Measurements from ENCODE around the gene CC2D1A.

DNA sequence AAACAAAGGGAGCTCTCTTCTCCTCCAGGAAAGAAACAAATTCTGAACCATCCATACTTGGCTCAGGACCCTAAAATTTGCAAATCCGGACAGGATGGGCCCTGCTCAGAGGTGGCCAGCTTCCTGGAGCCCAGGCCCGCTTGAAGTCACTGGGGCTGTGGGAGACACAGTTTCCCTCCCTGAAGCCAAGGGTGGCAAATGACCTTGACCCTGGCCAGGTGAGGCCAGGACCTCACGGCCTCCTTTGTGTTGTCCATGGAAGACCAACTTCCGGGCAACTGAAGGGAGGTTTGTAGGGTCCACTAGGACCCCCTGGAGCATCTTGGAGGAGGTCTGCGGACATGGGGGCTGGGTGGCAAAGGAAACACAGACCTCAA is 23.6 kb upstream of the CC2D1A start:
- TF ChIP-seq TAF1 (IDR thresholded peaks at IDR 0.05; ENCODE audit: low read depth, low read length) (no peak), POLR2A (IDR thresholded peaks at IDR 0.05; ENCODE audit: low read depth, low read length) (no peak), SPI1 (IDR thresholded peaks at IDR 0.05; ENCODE audit: low read depth, low read length) (no peak), PAX5 (IDR thresholded peaks at IDR 0.05; ENCODE audit: insufficient read depth, low read length, severe bottlenecking) (no peak)
